MV-4-11 (cell line): ENCODE measurements around the gene DAGLA.

Experiments
- DNase-seq: peaks from one replicate; lab custom pipeline; 2025; lab: John Stamatoyannopoulos, UW

The DAGLA gene

DNA sequence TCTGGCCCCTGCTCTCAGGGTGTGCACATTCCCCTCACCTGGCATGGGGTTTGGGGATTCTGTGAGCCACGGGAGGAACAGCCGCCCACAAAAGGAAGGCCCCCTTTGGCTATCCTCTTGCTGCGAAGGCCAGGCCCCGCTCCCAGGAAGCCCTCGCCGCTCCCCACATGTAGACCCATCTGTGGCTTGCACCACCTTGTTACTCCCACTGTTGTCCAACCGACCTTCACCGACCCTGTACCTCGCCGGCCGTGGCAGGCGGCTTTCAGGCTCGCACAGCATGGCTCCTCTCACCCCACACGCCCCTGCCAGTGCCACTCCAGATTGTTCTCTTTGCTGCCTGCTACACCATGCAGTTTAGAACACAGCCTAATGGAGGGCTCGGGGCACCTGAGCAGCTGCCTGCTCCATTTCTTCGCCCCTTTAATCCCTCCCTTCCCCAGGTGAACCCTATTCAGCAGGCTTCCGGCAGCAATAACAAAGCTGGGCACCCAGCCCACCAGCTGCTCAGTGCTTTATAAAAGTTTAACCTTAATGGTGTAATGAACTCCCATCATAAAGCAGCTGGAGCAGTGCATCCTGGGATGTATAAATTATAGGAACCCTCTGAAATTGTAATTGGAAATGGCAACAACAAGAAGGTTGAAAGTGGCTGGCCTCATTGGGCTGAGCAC is 10.7 kb downstream of the DAGLA start:
- no peak for DNase-seq

- DNase-seq = no peak
These were observed 11.4 kb downstream of the DAGLA start for GRCh38 chr11:61691380-61692156.

DNA sequence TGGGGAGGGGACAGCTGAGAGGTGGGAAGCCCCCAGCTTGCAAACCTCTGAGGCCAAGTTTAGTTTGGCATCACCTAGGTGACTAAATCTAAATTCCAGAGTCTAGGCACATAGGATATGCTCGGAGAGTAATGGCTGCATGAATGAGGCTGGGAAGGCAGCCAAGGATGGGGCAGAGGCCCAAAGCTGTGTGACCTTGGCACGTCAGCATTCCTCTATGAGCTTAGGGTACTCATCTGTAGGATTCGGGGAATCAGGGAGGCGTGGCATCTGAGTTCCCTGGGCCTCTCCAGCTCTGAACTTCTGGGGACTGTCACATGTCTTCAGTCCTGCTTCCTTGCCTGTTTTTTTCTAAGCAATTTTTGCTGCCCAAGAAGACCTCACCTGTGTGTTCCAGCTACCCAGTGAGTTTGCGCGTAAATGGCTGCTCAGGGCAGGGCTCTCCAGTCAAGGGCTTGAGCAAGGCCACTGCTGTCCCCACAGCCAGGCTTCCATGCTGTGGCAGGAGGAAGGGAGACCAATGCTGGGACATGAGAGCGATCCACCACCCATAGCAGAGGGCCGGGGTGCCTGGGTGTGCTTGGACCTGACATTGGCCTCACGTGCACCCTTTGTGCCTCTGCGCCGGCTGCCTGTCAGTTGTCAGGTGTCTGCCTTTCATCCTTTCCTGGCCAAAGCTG is 13.9 kb downstream of the DAGLA start:
- DNase-seq = no peak

- no peak for DNase-seq
These were observed 14.4 kb downstream of the DAGLA start for GRCh38 chr11:61694602-61694939.

DNA sequence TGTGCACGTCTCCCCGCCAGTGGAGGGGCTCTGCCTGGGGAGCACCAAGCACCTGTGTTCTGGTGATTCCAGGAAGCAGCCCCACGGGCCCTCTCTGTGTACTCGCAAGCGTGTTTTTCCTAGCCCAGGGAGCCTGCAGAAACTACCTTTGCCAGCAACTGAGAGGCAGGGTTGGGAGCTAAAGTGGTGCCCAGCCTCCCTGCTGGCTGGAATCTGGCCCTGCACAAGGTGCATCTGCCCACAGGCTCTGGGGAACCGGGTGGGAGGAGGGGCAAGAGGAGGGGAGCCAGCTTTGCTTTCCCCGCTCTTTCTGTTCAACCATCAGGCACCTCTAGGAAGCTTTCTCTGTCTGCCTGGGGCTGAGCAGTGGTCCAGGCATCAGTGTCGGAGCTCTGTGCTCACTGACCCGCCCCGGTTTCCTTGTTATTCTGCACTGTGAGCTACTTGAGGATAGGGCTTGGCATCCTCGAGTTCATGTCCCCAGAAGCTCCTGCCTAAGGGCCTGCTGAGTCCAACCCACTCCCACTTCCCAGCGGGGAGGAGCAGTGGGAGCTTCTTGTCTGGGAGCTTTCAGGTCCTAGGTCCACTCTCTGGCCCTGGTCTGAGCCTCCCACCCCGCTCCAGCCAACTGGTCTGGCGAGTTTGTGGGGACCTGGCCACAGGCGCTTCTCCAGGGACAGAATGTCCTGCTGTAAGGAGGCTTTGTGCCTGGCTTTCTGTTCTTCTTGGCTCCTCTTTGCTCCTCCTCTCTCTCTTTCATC is 14.9 kb downstream of the DAGLA start:
- DNase-seq = no peak

- peak; percentile 84 for DNase-seq
These were observed 15.7 kb downstream of the DAGLA start for GRCh38 chr11:61695917-61696316.

DNA sequence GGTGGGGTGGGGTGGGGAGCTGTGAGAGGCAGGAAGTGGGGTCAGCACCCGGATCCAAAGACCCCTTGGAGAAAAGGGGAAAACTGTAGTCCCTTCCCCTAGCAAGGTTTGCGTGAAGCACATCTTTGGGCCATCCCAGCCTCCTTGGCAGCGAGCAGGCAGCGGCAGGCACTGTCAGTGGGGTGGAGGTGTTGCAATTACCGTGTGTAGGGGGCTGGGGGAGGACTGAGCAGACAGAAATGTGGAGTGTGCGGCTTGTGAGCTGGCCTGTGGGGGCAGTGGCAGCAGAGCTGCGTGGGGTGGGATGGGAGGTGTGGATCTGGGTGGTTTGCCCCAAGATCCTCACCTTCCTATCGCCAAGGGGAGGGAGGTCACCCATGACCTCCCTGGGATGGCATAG is 16.4 kb downstream of the DAGLA start:
- no peak for DNase-seq

GRCh38 chr11:61697078-61697502 is 16.9 kb downstream of the DAGLA start:
- DNase-seq = no peak

GRCh38 chr11:61697764-61698163 is 17.6 kb downstream of the DAGLA start:
- DNase-seq = no peak

- peak; percentile 83 for DNase-seq
These were observed 18.2 kb downstream of the DAGLA start for GRCh38 chr11:61698173-61698948.

GRCh38 chr11:61699737-61700160 is 19.6 kb downstream of the DAGLA start:
- no peak for DNase-seq

- DNase-seq = peak; percentile 86
These were observed 20.0 kb downstream of the DAGLA start for GRCh38 chr11:61700212-61700611.

GRCh38 chr11:61700720-61701119 is 20.5 kb downstream of the DAGLA start:
- DNase-seq = no peak

GRCh38 chr11:61701242-61701886 is 21.2 kb downstream of the DAGLA start:
- DNase-seq = peak; percentile 65

- peak; percentile 58 for DNase-seq
These were observed 22.6 kb downstream of the DAGLA start for GRCh38 chr11:61702701-61703312.

GRCh38 chr11:61704838-61705237 is 24.6 kb downstream of the DAGLA start:
- DNase-seq = no peak

GRCh38 chr11:61706452-61707400 is 26.5 kb downstream of the DAGLA start:
- DNase-seq = no peak

DNA sequence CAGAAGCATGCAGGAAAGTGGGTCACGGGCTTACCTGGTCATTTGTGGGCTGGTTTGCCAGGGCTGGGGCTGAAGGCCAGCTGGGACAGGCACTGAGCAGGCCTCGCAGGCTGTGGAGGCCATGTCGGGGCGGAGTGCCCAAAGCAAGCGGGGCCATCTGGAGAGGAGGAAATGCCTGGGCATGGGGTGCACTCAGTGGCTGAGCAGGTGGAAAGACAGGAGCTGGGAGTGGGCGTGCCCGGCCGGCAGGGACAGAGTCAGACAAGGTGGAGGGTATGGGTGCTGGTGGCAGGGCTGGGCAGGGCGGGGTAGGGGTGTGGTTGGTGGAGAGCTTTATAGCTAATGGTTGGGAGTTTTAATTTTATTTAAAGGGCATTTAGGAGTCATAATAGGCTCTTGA is 27.4 kb downstream of the DAGLA start:
- DNase-seq = no peak

- DNase-seq = no peak
These were observed 28.9 kb downstream of the DAGLA start for GRCh38 chr11:61709110-61709509.
